AG04450 (cell line): ENCODE data around the gene IMPDH2. TPM values are rescaled to one million over a fixed set of nuclear protein-coding genes. Genes with fewer than 3 reads are reported as not detected.

Source experiments
- CTCF ChIA-PET: fragments of 300-600, 350-600 bp; formaldehyde crosslinking; extraction: SDS; loops from one replicate; lab custom pipeline; 2022; ENCODE audit warnings: antibody characterized with exemption, inconsistent platforms; lab: Charles Lee
- POLR2A ChIA-PET: fragments of 350-600 bp; formaldehyde crosslinking; extraction: SDS; loops from one replicate; lab custom pipeline; 2021; ENCODE audit warnings: antibody characterized with exemption, inconsistent platforms; lab: Yijun Ruan, JAX
- DNase-seq: peaks from one replicate; pipeline ENCODE4 v3.0.0-alpha.2; 2011; ENCODE audit warnings: low read depth, low spot score
- H3K27ac ChIP-seq: one replicate; pipeline ENCODE4 v1.5.1; 2012; ENCODE audit warnings: low read depth, low read length, control low read depth
- H3K27me3 ChIP-seq: one replicate; pipeline ENCODE4 v1.6.0; 2012; ENCODE audit warnings: low read length; ENCODE audit not compliant: control insufficient read depth, insufficient read depth
- H3K4me3 ChIP-seq: 2 replicates; pipeline ENCODE4 v1.5.1; 2011; ENCODE audit warnings: mild to moderate bottlenecking, low read depth, low read length, control low read depth
- H3K9me3 ChIP-seq: 2 replicates; pipeline ENCODE4 v1.5.1; 2012; ENCODE audit warnings: low read length; ENCODE audit not compliant: control insufficient read depth, insufficient read depth
- polyA plus RNA-seq: library from polyadenylated mRNA; depleted of rRNA; stranded (reverse); fragments of >200 nt; gene quantifications from 2 replicates; pipeline ENCODE4 v1.2.3, GENCODE V29; 2011
- TF ChIP-seq, protein P1 (sequence below): IDR thresholded peaks from 2 replicates; pipeline ENCODE4 v1.5.1; 2011; ENCODE audit warnings: low read depth, low read length, control low read depth, inconsistent platforms

The IMPDH2 gene
- polyA plus RNA-seq, 1 experiment, result 268 TPM

DNA sequence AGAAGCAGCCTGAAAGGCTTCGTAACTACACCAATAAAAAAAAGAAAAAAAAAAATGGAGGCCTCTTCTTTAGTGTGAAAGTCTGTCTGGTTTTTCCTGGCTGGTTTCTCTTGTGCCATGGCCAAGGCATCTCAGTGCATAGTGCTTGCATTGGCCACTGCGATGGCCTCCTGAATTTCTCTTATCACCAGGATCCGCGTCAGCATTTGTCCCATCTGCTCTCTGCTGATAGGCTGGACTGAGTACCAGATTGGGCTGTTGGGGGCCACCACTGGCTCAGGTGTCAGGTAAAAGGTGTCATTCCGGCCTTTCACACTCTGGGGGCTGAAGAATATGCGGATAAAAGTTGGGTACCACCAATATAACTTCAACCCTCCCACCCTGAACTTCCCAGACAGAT is 1.1 kb upstream of the IMPDH2 start:
- CTCF ChIA-PET, result no interaction called here
- H3K27me3 ChIP-seq, result no peaks in the 10 kb centered on the region
- POLR2A ChIA-PET, result interaction anchor here (0.6 kb wide), 1 partner anchor 64 kb away, joined by 3 read pairs; no protein-coding TSS in a partner anchor
- no peak for DNase-seq
- TF ChIP-seq, protein P1, sequence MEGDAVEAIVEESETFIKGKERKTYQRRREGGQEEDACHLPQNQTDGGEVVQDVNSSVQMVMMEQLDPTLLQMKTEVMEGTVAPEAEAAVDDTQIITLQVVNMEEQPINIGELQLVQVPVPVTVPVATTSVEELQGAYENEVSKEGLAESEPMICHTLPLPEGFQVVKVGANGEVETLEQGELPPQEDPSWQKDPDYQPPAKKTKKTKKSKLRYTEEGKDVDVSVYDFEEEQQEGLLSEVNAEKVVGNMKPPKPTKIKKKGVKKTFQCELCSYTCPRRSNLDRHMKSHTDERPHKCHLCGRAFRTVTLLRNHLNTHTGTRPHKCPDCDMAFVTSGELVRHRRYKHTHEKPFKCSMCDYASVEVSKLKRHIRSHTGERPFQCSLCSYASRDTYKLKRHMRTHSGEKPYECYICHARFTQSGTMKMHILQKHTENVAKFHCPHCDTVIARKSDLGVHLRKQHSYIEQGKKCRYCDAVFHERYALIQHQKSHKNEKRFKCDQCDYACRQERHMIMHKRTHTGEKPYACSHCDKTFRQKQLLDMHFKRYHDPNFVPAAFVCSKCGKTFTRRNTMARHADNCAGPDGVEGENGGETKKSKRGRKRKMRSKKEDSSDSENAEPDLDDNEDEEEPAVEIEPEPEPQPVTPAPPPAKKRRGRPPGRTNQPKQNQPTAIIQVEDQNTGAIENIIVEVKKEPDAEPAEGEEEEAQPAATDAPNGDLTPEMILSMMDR, result no peak
- no peaks in the 10 kb centered on the region for H3K9me3 ChIP-seq
- H3K4me3 ChIP-seq, result no peak overlapping the region
- no peak overlapping the region for H3K27ac ChIP-seq

DNA sequence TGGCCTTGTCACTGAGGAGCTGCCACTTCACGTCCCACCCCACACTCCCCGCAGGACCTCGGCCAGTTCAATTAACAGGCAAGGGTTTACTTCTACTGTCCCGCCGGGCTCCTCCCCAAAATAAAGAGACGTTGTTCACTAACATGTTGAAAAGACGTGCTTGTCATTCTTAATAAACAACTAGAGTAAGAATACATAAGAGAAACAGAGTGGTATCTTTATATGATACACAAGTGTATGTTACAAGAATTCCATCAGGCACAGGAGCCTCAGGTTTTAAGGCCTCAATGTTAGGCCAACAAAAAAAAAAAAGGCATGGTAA is 326 bp upstream of the IMPDH2 start:
- peak overlapping the region; percentile 21 for H3K27ac ChIP-seq
- DNase-seq, result no peak
- H3K9me3 ChIP-seq, result no peaks in the 10 kb centered on the region
- TF ChIP-seq, protein P1, result no peak
- CTCF ChIA-PET, result no interaction called here
- H3K4me3 ChIP-seq, result peak overlapping the region; percentile 29
- POLR2A ChIA-PET, result interaction anchor here (0.6 to 2.2 kb wide), 21 partner anchors 9 to 406 kb away, joined by 3 to 36 read pairs (median 5); partner anchors contain the start of genes DALRD3, LAMB2, P4HTM and QARS1
- H3K27me3 ChIP-seq, result no peaks in the 10 kb centered on the region

DNA sequence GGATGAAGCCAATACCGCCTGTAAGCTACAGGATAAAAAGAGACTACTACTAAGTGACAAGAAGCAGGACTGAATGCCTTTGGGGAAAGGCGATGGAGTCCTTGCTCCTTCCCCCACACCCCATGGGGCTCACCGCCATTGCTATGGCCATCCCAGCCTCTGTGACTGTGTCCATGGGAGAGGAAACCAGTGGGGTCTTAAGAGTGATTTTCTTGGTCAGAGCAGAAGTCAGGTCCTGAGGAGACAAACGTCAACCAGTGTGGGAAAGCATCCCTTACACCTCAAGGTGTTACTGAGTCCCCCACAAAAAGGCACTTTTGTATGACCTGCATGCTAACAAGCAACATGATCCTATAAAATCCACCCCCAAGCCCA is 913 bp downstream of the IMPDH2 start:
- CTCF ChIA-PET, result interaction anchor here (0.6 kb wide), 1 partner anchor 644 kb away, joined by 4 read pairs; no protein-coding TSS in a partner anchor
- no peak for DNase-seq
- no peaks in the 10 kb centered on the region for H3K27me3 ChIP-seq
- POLR2A ChIA-PET, result interaction anchor here (0.6 to 2.2 kb wide), 5 partner anchors 10 to 416 kb away, joined by 4 to 36 read pairs (median 16); partner anchors contain the start of genes DALRD3, P4HTM, QRICH1 and WDR6
- H3K27ac ChIP-seq, result no peak overlapping the region
- peak overlapping the region; percentile 87 for H3K4me3 ChIP-seq
- TF ChIP-seq, protein P1, result no peak
- H3K9me3 ChIP-seq, result no peaks in the 10 kb centered on the region

DNA sequence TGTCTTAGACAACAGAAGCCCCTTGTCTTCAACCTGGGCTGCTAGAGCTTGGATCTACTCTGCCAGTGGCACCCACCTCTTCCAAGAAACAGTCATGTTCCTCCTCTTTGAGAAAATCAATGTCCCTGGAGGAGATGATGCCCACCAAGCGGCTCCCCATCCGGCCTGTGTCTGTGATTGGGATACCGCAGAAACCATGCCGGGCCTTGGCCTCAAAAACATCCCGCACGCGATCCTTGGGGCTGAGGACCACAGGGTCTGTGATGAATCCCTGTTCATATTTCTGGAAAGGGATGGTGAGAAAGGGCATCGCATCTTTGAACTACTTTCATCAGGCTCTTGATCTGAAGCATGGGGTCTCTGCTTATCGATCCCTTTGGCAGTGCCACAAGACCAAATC is 1.6 kb downstream of the IMPDH2 start:
- Histone ChIP-seq H3K4me3 (no peak overlapping the region), H3K27ac (no peak overlapping the region), H3K27me3 (no peaks in the 10 kb centered on the region), H3K9me3 (no peaks in the 10 kb centered on the region)
- ChIA-PET POLR2A (interaction anchor here (2.2 kb wide), 1 partner anchor 10 kb away, joined by 16 read pairs; the partner anchor contains the start of gene DALRD3), CTCF (no interaction called here)
- no peak for DNase-seq
- TF ChIP-seq, protein P1, result no peak

DNA sequence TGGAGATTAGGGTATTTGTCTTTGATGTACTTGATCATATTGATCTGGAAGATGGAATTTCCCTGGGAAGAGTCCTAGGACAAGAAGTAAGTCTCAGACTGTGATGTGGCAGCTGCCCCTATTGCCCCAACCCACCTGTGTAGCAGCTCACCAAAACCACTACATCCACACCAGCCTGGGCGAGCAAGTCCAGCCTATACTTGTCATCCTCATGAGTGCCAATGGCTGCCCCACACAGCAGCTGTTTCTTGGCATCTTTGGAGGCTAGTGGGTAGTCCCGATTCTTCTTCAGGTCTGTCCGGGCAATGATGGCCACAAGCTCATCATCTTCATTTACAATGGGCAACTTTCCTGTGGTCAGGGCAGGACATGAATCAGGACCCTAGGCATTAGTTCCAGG is 2.7 kb downstream of the IMPDH2 start:
- H3K27ac ChIP-seq, result no peak overlapping the region
- TF ChIP-seq, protein P1, result no peak
- H3K4me3 ChIP-seq, result no peak overlapping the region
- no peaks in the 10 kb centered on the region for H3K9me3 ChIP-seq
- CTCF ChIA-PET, result no interaction called here
- DNase-seq, result no peak
- POLR2A ChIA-PET, result no interaction called here
- H3K27me3 ChIP-seq, result no peaks in the 10 kb centered on the region
